GM18870 (cell line): Measurements from ENCODE around the gene PHKA1.
"Not testable (repeated sequence)": the region's sequence is repeated elsewhere in the genome, so short reads cannot be mapped to it uniquely, and the experiment has no call there.

Source experiments
- ATAC-seq: cut with Tn5 transposase; IDR thresholded peaks from one replicate; pipeline ENCODE4 v1.9.1; 2021; ENCODE audit warnings: moderate library complexity; ENCODE audit not compliant: unreplicated experiment

The PHKA1 gene

DNA sequence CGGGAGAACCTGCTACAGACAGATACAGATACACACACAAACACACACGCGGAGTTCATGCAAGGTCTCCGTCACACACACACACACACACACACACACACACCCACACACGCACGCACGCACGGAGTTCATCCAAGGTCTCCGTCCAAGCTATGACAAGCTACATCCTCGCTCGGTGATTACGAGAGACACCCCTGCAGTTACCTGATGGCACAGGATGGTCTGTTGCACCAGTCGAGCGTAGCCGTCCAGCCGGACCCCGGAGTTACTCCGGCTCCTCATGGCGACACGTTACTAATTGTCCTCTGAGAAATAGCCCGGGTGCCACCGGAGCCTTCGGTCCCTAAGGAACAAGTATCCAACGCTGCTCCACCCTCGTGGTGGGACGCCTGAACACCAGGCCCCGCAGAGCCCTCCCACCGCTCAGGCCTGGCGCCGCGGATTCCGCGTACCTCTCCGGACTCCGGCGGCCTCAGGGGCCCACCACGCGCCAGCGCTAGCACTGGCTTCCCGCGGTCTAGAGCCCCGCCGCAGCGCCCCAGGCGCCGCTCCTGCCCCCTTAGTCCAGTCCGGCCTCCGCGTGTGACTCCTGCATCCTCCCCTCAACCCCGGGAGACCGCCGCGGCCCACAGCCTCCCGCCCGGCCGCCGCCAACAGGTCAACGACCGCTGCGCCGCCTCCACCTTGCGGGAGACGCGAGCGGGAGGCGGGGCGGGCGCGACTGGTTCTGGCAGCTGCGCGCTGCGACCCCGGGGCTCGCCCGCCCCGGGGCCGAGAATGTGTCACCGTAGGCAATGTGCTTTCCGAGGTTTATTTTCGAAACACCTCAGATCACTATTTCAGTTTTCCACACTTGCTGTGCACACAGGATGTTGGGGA is at the start of gene PHKA1:
PHKA1 (minus strand) TSS at position 708 of the 879 bp plus-strand sequence; CDS start at position 282, 426 bp downstream.
- not testable (repeated sequence) for ATAC-seq

DNA sequence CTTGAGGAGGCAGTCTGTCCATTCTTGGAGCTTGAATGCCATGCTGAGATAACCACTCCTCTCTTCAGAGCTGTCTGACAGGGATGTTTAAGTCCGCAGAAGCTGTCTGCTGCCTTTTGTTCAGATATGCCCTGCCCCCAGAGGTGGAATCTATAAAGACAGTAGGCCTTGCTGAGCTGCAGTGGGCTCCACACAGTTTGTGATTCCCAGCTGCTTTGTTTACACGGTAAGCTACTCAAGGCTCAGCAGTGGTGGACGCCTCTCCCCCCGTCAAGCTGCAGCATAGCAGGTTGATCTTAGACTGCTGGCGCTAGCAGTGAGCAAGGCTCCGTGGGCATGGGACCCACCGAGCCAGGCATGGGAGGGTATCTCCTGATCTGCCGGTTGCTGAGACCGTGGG is 46.3 kb upstream of the PHKA1 start:
- ATAC-seq: not testable (repeated sequence)

DNA sequence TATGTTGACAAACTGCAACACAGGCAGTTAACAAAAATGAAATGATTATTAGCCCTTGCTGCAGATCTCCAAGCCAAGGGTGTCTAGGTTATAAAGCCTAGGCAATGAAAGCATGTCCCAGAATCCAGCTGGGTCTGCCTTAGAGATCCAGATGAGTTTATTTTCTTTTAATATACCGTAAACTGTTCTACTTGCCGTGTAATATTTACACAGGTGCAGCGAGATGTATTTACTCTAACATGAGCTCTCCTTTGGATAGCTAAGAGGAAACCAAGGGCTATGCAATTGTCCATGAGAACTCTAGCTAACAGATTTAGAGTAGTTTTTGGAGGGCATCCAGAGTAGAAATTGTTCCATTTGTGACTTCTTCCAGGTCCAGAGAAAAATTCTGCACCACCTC is 34.4 kb upstream of the PHKA1 start:
- ATAC-seq: not testable (repeated sequence)

DNA sequence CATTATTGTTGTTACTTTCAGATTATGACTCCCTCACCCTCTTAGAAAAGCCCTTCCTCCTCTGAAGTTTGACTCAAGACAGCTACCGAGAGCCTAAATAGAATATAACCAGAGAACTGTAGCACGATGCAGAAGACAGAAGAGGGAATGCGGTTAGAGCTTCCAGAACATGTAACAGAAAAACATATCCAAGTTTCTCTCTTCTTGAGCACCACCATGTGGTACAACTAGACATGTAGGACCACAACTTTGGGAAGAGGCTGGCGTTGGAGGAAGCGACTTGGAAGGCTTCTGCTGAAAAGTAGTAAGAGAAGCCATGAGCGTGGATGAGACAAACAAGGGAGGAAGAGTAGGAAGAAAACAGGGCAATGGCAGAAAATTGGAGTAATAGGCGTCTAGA is 31.4 kb upstream of the PHKA1 start:
- ATAC-seq: not testable (repeated sequence)

DNA sequence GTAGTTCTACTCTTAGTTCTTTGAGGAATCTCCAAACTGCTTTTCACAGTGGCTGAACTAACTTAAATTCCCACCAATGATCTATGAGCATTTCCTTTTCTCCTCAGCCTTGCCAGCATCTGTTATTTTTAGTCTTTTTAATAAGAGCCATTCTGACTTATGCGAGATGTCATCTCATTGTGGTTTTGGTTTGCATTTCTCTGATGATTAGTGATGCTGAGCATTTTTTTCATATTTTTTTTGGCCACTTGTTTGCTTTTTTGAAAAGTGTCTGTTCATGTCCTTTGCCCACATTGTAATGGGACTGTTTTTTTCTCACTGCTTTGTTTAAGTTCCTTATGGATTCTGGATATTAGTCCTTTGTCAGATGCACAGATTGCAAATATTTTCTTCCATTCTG is 21.5 kb upstream of the PHKA1 start:
- ATAC-seq: no peak

DNA sequence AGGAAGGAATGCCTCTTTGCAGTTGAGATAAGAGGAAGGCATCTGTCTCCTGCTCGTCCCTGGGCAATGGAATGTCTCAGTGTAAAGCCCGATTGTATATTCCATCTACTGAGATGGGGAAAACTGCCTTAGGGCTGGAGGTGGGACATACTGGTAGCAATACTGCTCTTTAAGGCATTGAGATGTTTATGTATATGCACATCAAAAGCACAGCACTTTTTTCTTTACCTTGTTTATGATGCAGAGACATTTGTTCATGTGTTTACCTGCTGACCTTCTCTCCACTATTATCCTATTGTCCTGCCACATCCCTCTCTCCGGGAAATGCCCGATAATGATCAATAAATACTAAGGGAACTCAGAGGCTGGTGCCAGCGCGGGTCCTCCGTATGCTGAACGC is 19.5 kb upstream of the PHKA1 start:
- ATAC-seq: not testable (repeated sequence)

DNA sequence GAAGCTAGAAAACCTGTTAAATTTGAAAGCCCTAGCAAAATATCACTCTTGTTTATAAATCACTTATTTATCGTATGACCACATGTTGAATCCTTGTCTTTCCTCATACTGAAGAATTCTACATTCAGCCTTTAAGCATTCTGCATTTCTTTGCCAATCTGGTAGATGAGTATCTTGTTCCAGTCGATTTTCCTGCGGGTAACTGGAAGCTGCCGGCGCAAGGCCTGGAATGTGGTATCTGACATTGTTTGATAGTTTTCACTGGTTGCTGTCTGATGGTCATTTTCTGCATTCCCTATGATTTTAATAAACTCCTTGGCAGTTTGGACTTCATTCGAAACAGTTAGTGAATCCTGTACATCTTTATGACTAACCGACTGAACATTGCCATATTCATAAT is 13.7 kb upstream of the PHKA1 start:
- no peak for ATAC-seq

DNA sequence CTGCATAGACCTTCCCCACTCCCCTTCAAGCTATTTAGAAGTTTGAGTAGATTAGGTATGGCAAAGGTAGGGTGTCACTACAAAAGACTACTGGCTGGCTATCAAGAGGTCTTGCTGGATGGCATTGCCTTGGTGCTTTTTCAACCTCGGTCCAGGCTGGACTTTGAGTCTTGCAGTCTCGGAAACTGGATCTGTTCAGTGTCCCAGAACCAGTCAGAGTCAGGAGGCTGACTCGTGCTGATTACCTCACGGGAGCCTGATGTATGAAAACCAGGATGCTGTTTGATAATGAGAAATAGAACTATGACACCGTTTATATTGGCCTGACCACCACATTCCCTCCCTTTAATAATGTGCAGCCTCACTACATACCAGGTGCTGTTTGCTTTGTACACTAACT is 2.7 kb upstream of the PHKA1 start:
- no peak for ATAC-seq

DNA sequence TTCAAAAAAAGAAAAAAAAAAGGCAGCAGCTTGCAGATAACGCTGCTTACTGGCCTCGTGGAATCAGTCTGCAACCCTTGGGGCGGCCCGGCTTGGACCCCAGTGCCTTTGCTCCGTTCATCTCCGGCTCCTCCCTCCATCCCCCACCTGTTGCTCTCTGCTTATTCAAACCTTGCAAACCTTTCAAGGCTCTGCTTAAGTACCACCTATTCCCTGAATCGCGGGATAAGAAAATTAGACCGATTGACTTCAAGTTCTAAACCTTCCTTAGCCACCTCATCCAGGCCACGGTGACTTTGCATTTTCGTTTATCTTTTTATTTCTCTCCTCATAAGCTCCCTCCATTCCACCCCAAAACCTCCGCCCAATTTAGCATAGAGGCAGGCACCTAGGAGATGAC is 1.4 kb upstream of the PHKA1 start:
- no peak for ATAC-seq

DNA sequence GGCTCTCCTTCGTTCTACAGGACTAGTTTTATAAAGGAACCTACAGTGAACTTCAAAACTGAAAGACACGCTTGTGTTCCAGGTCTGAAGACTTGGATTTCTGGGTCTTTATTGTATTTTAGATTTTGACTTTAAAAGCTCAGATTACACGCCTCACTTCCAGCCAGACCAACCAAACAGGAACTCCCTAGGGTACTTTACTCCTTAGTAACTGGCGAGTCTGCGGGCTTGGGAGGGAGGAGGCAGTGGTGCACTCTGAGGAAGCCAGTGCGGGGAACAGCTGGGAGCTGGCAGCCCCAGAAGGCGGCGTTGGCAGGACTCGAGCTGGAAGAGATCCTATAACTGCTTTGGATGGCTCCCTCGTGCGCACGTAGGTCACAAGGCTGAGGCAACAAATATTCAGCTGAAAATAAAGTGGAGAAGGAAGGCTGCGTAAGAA is 391 bp upstream of the PHKA1 start:
- no peak for ATAC-seq

DNA sequence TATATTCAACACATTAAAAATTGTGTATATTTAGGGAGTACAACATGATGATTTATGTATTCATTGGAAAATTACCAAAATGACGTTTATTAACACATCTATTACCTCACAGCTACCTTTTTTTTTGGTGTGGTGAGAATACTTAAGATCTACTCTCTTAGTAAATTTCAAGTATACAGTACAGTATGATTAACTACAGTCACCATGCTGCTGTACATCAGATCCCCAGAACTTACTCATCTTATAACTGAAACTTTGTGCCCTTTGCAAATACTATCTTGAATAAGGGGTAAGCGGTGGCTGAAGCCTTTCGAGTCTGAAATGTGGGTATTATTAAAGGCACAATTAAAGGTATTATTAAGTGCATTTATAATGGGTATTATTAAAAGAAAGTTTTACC is 976 bp downstream of the PHKA1 start:
- ATAC-seq: no peak

DNA sequence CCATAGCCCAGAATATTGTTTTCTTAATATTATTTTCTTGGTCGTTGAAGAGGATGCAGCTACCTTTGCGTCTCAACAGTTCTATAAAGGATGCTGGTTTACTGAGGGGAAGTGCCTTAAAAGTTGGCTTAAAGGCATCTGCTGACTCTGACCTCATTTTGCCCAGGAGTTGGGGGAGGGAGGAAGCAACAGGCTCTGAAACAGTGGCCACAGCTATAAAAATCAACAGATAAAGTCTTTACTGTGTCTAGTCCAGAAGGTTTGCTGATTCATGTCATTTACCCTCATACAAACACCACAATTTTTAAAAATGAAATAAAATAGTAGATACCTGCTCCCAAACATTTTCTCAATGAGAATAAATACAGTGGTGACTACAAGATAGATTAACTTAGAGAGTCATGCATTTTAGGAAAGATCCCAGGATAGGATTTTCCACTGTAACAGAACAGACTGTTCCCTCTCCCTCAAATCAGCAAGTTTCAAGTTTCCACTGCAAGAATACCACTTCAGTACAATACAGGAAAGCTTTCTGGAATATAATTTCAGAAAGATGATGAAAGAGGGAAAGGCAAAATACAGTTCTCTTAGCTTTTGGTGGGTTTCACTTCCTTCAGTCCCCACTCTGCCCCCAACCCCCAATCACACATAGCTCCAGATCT is 1.9 kb downstream of the PHKA1 start:
- no peak for ATAC-seq

DNA sequence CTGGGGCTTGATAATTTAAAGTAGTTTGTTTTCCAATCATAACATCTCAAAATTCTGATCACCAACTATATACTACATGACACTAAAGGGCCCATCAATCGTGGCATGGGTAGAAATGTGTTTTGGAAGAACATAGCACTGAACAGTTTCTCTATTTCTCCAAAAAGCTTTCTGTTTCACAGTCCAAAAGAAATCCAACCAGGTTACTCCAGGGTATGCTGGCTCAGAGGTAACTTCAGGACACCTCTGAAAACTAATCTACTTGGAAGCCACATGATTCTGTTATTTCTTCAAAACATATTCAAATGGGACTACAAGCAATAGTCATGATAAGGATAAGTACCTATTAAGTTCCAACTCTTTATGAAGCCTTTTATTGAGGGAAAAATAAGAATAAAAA is 8.3 kb downstream of the PHKA1 start:
- ATAC-seq: no peak

DNA sequence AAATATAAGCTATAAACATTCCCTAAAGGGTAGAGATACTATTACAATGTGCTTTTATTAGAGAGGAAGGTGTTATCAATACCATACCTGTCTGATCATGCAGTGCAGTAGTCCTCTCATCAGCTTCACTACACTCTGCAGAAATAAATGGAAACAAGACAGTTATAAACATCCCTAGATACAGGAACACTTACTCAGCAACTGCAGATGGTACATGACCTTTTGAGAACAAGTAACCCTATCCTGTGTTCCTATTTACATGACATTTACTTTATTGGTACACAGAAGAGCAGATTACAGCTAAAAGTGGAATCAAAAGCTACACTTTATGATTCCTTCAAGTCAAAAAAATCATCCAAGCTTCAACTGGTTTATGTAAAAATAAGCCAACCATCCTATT is 9.0 kb downstream of the PHKA1 start:
- ATAC-seq: no peak

DNA sequence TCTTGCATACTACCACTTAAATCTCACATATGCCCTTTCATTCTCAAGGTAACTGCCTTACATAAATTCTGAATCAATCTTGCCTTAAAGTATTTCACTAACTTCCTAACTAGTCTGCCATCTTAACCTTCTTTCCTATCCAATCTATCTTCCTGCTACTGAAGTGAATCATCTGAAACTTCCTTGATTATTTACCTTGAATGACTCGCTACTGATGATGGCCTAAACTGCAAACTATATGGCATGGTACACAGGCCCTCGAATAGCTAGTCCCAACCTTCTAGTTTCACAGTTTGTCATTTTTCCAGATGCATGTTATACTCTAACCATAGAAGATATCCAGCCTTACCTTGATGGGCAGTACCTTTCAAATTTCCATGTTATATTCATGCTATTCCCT is 19.9 kb downstream of the PHKA1 start:
- no peak for ATAC-seq

DNA sequence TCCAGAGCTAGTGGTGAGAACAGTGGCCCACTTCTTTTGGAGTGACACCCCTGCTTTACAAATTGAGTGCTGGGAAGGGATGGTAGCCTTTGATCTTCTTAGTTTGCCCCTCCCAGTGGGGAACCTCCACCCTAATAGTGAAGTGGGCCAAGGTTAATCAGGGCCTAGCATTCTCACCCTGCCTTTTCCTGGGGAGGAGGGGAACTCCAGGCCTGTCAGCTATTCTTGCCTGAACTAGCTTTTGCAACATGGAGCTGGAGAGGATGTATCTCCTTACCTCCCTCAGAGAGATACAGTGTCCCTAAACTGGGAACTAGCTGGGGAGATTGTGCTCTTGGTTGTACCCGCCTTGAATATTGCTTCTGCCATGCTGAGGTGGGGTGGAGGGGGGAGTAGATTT is 20.6 kb downstream of the PHKA1 start:
- ATAC-seq: no peak

DNA sequence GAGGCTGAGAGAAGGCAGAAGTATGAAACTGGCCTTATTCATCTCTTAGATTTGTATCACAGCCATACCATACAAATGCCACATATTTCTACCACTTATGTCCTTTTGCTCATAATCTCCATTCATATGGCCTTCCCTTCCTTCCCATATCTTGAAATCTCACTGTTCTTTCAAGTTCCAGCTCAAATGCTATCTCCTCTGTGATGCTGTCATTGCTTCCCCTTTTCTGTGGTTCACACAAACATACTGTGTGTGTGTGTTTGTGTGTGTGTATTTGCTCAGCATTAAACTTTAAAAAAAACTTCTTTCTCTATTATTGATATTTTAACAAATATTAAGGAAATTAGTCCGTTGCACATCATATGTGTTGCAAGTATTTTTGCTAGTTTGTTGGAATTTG is 26.7 kb downstream of the PHKA1 start:
- no peak for ATAC-seq

DNA sequence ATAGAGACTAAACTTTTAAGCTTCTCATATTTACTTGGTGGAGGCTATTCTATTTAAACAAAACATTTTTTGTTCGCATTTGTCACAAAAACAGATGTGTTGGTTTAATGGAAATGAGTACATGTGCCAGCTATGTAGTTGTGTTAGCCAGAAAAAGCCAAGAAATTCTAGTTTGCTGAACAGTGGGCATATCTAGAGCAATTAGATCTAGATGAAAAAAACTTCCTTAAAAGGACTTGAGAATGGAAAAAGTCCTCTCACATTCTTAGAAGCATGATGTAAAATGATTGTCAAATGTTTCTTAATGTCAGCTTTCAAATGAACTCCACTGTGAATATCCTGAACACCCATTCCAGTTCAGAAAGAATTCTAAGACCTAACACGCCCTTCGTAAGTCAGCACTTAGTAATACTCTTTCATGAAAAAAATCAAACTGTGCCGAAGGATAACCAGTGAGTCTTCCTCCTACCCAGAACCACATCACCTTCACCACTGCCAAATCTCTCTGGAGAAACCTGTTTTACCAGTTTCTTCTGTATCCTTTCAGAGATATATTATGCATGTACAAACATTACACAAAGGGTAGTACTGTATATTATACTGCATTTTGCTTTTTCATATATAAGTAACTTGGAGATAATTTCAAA is 28.2 kb downstream of the PHKA1 start:
- no peak for ATAC-seq

DNA sequence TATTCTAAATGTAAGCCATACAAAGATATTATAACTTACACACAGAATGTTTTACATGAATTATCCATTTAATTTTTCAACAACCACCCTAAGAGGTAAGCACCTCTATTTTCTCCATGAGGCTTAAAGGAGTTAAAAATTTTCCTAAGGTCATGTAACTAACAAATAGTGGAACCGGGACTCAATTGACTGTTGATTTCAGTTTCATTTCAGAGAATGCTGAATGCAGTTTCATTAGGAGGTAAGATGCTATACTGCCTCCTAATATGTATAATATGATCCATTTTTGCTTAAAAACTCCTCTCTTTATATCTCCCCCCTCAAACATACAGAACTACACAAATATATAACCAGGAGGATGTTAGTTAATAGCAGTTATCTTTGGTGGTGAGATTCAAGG is 29.1 kb downstream of the PHKA1 start:
- no peak for ATAC-seq

DNA sequence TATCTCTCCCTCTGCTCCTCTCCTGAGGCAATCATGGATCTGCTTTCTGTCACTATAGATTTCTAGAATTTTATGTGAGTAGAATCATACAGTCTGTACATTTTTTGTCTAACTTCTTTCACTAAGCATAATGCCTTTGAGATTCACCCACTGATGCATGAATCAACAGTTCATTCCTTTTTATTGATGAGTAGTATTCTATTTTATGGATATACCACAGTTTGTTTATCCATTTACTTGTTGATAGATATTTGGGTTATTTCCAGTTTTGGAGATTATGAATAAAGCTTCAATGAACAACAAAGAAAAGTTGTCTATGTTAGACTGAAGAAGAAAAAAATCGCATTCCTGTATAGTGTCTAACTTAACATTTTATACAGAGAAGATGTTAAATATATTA is 30.5 kb downstream of the PHKA1 start:
- ATAC-seq: no peak

DNA sequence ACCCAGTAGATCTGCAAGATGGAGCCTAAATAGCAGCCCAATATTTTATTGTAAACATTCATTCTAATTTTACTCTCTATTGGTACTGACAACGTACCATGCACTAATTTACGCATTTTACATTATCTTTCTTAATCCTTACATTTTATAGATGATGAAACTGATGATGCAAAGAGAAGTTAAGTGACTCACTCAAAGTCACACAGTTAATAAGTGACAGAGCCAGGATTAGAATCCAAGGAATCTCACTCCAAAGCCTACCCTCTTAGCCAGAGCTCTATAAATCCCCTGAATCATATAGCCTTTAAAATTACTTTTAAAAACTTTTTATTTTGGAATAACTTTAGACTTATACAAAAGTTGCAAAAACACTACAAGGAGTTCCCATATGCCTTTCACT is 37.6 kb downstream of the PHKA1 start:
- no peak for ATAC-seq

DNA sequence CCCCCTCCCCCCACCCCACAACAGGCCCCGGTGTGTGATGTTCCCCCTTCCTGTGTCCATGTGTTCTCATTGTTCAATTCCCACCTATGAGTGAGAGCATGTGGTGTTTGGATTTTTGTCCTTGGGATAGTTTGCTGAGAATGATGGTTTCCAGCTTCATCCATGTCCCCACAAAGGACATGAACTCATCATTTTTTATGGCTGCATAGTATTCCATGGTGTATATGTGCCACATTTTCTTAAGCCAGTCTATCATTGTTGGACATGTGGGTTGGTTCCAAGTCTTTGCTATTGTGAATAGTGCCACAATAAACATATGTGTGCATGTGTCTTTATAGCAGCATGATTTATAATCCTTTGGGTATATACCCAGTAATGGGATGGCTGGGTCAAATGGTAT is 40.2 kb downstream of the PHKA1 start:
- ATAC-seq: not testable (repeated sequence)
